Caco-2 (cell line): ENCODE data around the gene SHMT2. TPM values are rescaled to one million over a fixed set of nuclear protein-coding genes. Genes with fewer than 3 reads are reported as not detected.
A peak's percentile ranks its signal among the peaks of the same experiment; 100 is the strongest.

ENCODE experiments used
- BruUV-seq: library from RNA; stranded (reverse); fragments of 400-500 nt; replicated peaks from 2 replicates; lab custom pipeline; 2021; lab: Mats Ljungman, UMichigan
- CTCF ChIA-PET: fragments of 300-600 bp; sonication (Branson Sonifier 250); formaldehyde crosslinking; loops from one replicate; lab custom pipeline; 2022; ENCODE audit warnings: antibody characterized with exemption; lab: Charles Lee
- POLR2A ChIA-PET: fragments of 300-600 bp; sonication (Branson Sonifier 250); formaldehyde crosslinking; loops from one replicate; lab custom pipeline; 2022; ENCODE audit warnings: antibody characterized with exemption; lab: Charles Lee
- DNase-seq, 2 experiments: peaks; one replicate each; pipeline versions ENCODE4 v3.0.0 to v3.0.0-alpha.2; 2020 to 2022
- H3K27me3 ChIP-seq: replicated peaks from 2 replicates; pipeline ENCODE4 v1.6.0; 2011; ENCODE audit warnings: low read length; ENCODE audit not compliant: control insufficient read depth, insufficient read depth
- H3K36me3 ChIP-seq: 2 replicates; pipeline ENCODE4 v1.5.1; 2011; ENCODE audit warnings: low read length; ENCODE audit not compliant: control insufficient read depth, insufficient read depth
- H3K4me1 ChIP-seq: fragments of 250-450 bp; sonication (Bioruptor Pico); 2 replicates; pipeline ENCODE4 v1.5.1; 2020; ENCODE audit warnings: mild to moderate bottlenecking
- H3K4me3 ChIP-seq: 2 replicates; pipeline ENCODE4 v1.5.1; 2011; ENCODE audit warnings: low read depth, mild to moderate bottlenecking, control low read depth, low read length
- H3K9me3 ChIP-seq: fragments of 250-450 bp; sonication (Bioruptor Pico); 2 replicates; pipeline ENCODE4 v1.5.1; 2020; ENCODE audit warnings: mild to moderate bottlenecking, moderate library complexity
- H3K27ac Mint-ChIP-seq: one replicate; pipeline ENCODE4 v1.8.0; 2022; ENCODE audit warnings: mixed read lengths; ENCODE audit not compliant: unreplicated experiment
- H3K27me3 Mint-ChIP-seq: one replicate; pipeline ENCODE4 v1.8.0; 2022; ENCODE audit warnings: mixed read lengths; ENCODE audit not compliant: insufficient read depth, unreplicated experiment
- H3K36me3 Mint-ChIP-seq: one replicate; pipeline ENCODE4 v1.8.0; 2022; ENCODE audit warnings: mild to moderate bottlenecking, mixed read lengths; ENCODE audit not compliant: insufficient read depth, unreplicated experiment
- H3K4me1 Mint-ChIP-seq: one replicate; pipeline ENCODE4 v1.8.0; 2022; ENCODE audit warnings: low read depth, mixed read lengths; ENCODE audit not compliant: unreplicated experiment
- H3K4me3 Mint-ChIP-seq: one replicate; pipeline ENCODE4 v1.8.0; 2022; ENCODE audit warnings: mild to moderate bottlenecking, moderate library complexity, mixed read lengths; ENCODE audit not compliant: unreplicated experiment
- H3K9me3 Mint-ChIP-seq: one replicate; pipeline ENCODE4 v1.8.0; 2022; ENCODE audit warnings: mixed read lengths; ENCODE audit not compliant: unreplicated experiment
- intact Hi-C: fragments of 100-400 bp; cut with micrococcal nuclease; formaldehyde crosslinking; loops from one replicate; pipeline ENCODE4 v1.10.0; 2022; ENCODE audit not compliant: unreplicated experiment
- total RNA-seq: library from RNA; stranded (reverse); gene quantifications from 2 replicates; pipeline ENCODE4 v1.2.3, GENCODE V29; 2022
- TF ChIP-seq, protein P1 (sequence below), 2 experiments: fragments of 200-600 bp in 1 of 2; IDR thresholded peaks; 1 replicate in 1 of 2; 2 replicates in 1 of 2; pipeline versions ENCODE4 v1.5.1 to v1.8.0; 2011 to 2022; ENCODE audit warnings: antibody characterized with exemption in 1 of 2, control low read depth in 1 of 2, inconsistent platforms in 1 of 2, low read depth in 1 of 2, low read length in 1 of 2, mild to moderate bottlenecking in 1 of 2, moderate library complexity in 1 of 2; ENCODE audit not compliant: insufficient read depth in 1 of 2, severe bottlenecking in 1 of 2, unreplicated experiment in 1 of 2

SHMT2 gene
- total RNA-seq, 1 experiment from 2014 or later: 466 TPM

DNA sequence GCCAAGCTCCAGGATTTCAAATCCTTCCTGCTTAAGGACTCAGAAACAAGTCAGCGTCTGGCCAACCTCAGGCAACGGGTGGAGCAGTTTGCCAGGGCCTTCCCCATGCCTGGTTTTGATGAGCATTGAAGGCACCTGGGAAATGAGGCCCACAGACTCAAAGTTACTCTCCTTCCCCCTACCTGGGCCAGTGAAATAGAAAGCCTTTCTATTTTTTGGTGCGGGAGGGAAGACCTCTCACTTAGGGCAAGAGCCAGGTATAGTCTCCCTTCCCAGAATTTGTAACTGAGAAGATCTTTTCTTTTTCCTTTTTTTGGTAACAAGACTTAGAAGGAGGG lies 4.7 kb downstream of the SHMT2 start:
- Mint-ChIP-seq H3K4me3 (no peak overlapping the region), H3K4me1 (peaks cover 24% of the 10 kb centered on the region), H3K9me3 (no peaks in the 10 kb centered on the region), H3K27ac (no peak overlapping the region), H3K27me3 (no peaks in the 10 kb centered on the region), H3K36me3 (peaks cover 99% of the 10 kb centered on the region)
- POLR2A ChIA-PET: no interaction called here
- Histone ChIP-seq H3K36me3 (peaks cover 8% of the 10 kb centered on the region), H3K4me3 (no peak overlapping the region), H3K4me1 (peaks cover 5% of the 10 kb centered on the region; the same call in 1 of the 2 replicates), H3K27me3 (no peaks in the 10 kb centered on the region), H3K9me3 (no peaks in the 10 kb centered on the region)
- BruUV-seq: TSS peak; percentile 17
- intact Hi-C loops: no loop called here
- TF ChIP-seq, protein P1, sequence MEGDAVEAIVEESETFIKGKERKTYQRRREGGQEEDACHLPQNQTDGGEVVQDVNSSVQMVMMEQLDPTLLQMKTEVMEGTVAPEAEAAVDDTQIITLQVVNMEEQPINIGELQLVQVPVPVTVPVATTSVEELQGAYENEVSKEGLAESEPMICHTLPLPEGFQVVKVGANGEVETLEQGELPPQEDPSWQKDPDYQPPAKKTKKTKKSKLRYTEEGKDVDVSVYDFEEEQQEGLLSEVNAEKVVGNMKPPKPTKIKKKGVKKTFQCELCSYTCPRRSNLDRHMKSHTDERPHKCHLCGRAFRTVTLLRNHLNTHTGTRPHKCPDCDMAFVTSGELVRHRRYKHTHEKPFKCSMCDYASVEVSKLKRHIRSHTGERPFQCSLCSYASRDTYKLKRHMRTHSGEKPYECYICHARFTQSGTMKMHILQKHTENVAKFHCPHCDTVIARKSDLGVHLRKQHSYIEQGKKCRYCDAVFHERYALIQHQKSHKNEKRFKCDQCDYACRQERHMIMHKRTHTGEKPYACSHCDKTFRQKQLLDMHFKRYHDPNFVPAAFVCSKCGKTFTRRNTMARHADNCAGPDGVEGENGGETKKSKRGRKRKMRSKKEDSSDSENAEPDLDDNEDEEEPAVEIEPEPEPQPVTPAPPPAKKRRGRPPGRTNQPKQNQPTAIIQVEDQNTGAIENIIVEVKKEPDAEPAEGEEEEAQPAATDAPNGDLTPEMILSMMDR (IDR thresholded peaks at IDR 0.05; ENCODE audit: insufficient read depth in 1 of 2, low read depth in 1 of 2, low read length in 1 of 2, severe bottlenecking in 1 of 2, unreplicated experiment in 1 of 2): no peak
- no peak for DNase-seq
- CTCF ChIA-PET: no interaction called here

GRCh38 chr12:57234571-57235016 lies 5.1 kb downstream of the SHMT2 start:
- H3K27me3 Mint-ChIP-seq: peaks cover 2% of the 10 kb centered on the region
- H3K27ac Mint-ChIP-seq: no peak overlapping the region
- peaks cover 3% of the 10 kb centered on the region for H3K27me3 ChIP-seq
- peaks cover 9% of the 10 kb centered on the region; the same call in 1 of the 2 replicates for H3K4me1 ChIP-seq
- no peak overlapping the region for H3K4me3 ChIP-seq
- intact Hi-C loops: no loop called here
- H3K36me3 Mint-ChIP-seq: peaks cover 98% of the 10 kb centered on the region
- TF ChIP-seq, protein P1 (IDR thresholded peaks at IDR 0.05; ENCODE audit: insufficient read depth in 1 of 2, low read depth in 1 of 2, low read length in 1 of 2, severe bottlenecking in 1 of 2, unreplicated experiment in 1 of 2): no peak
- no peaks in the 10 kb centered on the region for H3K9me3 ChIP-seq
- ChIA-PET CTCF (no interaction called here), POLR2A (no interaction called here)
- no peaks in the 10 kb centered on the region for H3K9me3 Mint-ChIP-seq
- BruUV-seq: no TSS peak
- peaks cover 8% of the 10 kb centered on the region for H3K36me3 ChIP-seq
- H3K4me1 Mint-ChIP-seq: peaks cover 28% of the 10 kb centered on the region
- no peak overlapping the region for H3K4me3 Mint-ChIP-seq
- DNase-seq: no peak

DNA sequence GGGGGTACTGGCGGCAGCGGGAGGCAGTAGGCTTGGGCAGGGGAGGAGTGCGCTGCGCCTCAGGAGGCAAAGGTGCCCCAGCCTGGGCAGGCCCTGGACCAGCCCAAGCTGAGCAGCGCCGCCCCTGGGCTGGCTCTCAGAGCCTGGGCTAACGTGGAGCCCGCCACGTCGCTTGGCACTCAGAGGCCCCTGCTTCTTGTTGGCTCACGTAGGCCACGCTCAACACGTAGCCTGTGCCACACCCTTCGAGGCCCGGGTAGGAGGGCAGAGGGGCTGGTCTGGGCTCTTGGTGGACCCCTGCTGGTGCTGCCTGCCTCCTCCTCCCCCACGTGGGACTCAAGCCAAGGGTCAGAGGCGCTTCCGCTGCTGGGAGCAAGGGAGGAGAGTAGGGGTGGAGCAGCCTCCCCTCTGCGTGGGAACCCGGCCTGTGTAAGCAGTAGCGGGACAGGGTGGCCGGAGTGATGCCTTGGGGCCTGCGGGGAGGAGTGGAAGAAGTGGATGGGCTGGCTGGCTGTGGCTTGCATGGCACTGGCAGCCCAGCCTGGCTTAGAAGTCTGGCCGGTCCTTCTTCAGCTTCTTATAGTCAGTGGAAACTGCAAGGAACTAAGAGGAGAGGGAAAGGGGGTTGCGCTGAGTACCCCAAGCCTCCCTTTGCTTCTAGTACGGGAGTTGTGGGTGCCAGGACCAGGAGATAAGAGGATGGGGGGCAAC lies 5.7 kb downstream of the SHMT2 start:
- H3K9me3 Mint-ChIP-seq: no peaks in the 10 kb centered on the region
- TF ChIP-seq, protein P1 (IDR thresholded peaks at IDR 0.05; ENCODE audit: insufficient read depth in 1 of 2, low read depth in 1 of 2, low read length in 1 of 2, severe bottlenecking in 1 of 2, unreplicated experiment in 1 of 2): no peak
- POLR2A ChIA-PET: no interaction called here
- H3K4me1 Mint-ChIP-seq: peaks cover 31% of the 10 kb centered on the region
- no peak overlapping the region for H3K27ac Mint-ChIP-seq
- CTCF ChIA-PET: no interaction called here
- peaks cover 95% of the 10 kb centered on the region for H3K36me3 Mint-ChIP-seq
- Histone ChIP-seq H3K4me1 (peaks cover 12% of the 10 kb centered on the region; the same call in 1 of the 2 replicates), H3K4me3 (no peak overlapping the region), H3K27me3 (peaks cover 4% of the 10 kb centered on the region), H3K36me3 (peaks cover 8% of the 10 kb centered on the region), H3K9me3 (no peaks in the 10 kb centered on the region)
- peak in 1 of 2 experiments; percentile 36 for DNase-seq
- peaks cover 4% of the 10 kb centered on the region for H3K27me3 Mint-ChIP-seq
- BruUV-seq: no TSS peak
- H3K4me3 Mint-ChIP-seq: no peak overlapping the region
- intact Hi-C loops: no loop called here
